CD4-positive, alpha-beta T cell treated with Interleukin-17A for 4 hours (primary cell): ENCODE measurements around the gene POU2AF3.
"Not testable (repeated sequence)": the region's sequence is repeated elsewhere in the genome, so short reads cannot be mapped to it uniquely, and the experiment has no call there.

Source experiments
- DNase-seq: peaks from one replicate; pipeline ENCODE4 v3.0.0-alpha.2; 2020; ENCODE audit warnings: mixed read lengths

Gene POU2AF3

GRCh38 chr11:111301004-111301841 is 2.9 kb downstream of the POU2AF3 start:
- no peak for DNase-seq

GRCh38 chr11:111301842-111302118 is 3.4 kb downstream of the POU2AF3 start:
- DNase-seq: no peak

GRCh38 chr11:111302298-111302697 is 4.0 kb downstream of the POU2AF3 start:
- no peak for DNase-seq

GRCh38 chr11:111303461-111303860 is 5.1 kb downstream of the POU2AF3 start:
- DNase-seq: no peak

GRCh38 chr11:111305162-111305802 is 6.9 kb downstream of the POU2AF3 start:
- no peak for DNase-seq

- no peak for DNase-seq
Observed at GRCh38 chr11:111305876-111306275, 7.5 kb downstream of the POU2AF3 start.

GRCh38 chr11:111306321-111306720 is 8.0 kb downstream of the POU2AF3 start:
- DNase-seq: no peak

- no peak for DNase-seq
Observed at GRCh38 chr11:111307472-111308108, 9.2 kb downstream of the POU2AF3 start.

GRCh38 chr11:111308140-111308539 is 9.8 kb downstream of the POU2AF3 start:
- DNase-seq: no peak

- no peak for DNase-seq
Observed at GRCh38 chr11:111309215-111309915, 11.0 kb downstream of the POU2AF3 start.

- DNase-seq: no peak
Observed at GRCh38 chr11:111310088-111310487, 11.7 kb downstream of the POU2AF3 start.

- no peak for DNase-seq
Observed at GRCh38 chr11:111310723-111311122, 12.4 kb downstream of the POU2AF3 start.

- no peak for DNase-seq
Observed at GRCh38 chr11:111312076-111312475, 13.7 kb downstream of the POU2AF3 start.

GRCh38 chr11:111319296-111319695 is 20.9 kb downstream of the POU2AF3 start:
- no peak for DNase-seq

GRCh38 chr11:111320199-111320598 is 21.9 kb downstream of the POU2AF3 start:
- not testable (repeated sequence) for DNase-seq

- no peak for DNase-seq
Observed at GRCh38 chr11:111320728-111321568, 22.6 kb downstream of the POU2AF3 start.

GRCh38 chr11:111322534-111322933 is 24.2 kb downstream of the POU2AF3 start:
- DNase-seq: no peak

GRCh38 chr11:111324277-111324720 is 26.0 kb downstream of the POU2AF3 start:
- DNase-seq: no peak

- DNase-seq: no peak
Observed at GRCh38 chr11:111325259-111325658, 26.9 kb downstream of the POU2AF3 start.

- no peak for DNase-seq
Observed at GRCh38 chr11:111326824-111327223, 28.5 kb downstream of the POU2AF3 start.

- no peak for DNase-seq
Observed at GRCh38 chr11:111327908-111328624, 29.7 kb downstream of the POU2AF3 start.
